ENCODE measurements around the gene ZNF69. TPM values are rescaled to one million over a fixed set of nuclear protein-coding genes. Genes with fewer than 3 reads are reported as not detected.
"Not testable (repeated sequence)": the region's sequence is repeated elsewhere in the genome, so short reads cannot be mapped to it uniquely, and the experiment has no call there.

Gene ZNF69
- total RNA-seq, 2 experiments from 2014 or later = 9.7 to 13.9 TPM

- ChIA-PET CTCF (ENCODE audit: unreplicated experiment) (no interaction called here), POLR2A (no interaction called here)
- TF ChIP-seq EZH2phosphoT487 (IDR thresholded peaks at IDR 0.05; ENCODE audit: borderline replicate concordance, low read depth, low read length) (no peak), CTCF (conservative IDR thresholded peaks at IDR 0.05; ENCODE audit: low read length) (no peak)
- Histone ChIP-seq H3K9me3 (ENCODE audit: low read length) (no peaks in the 10 kb centered on the region), H3K36me3 (ENCODE audit: insufficient read depth, low read length) (peaks cover 38% of the 10 kb centered on the region), H3K79me2 (ENCODE audit: insufficient read depth, low read depth, low read length) (peaks cover 44% of the 10 kb centered on the region), H3K27ac (ENCODE audit: low read depth, low read length, poor library complexity, severe bottlenecking) (no peak overlapping the region), H3K4me2 (ENCODE audit: low read length) (peak overlapping the region; percentile 94), H4K20me1 (ENCODE audit: insufficient read depth, low read length) (peaks cover 4% of the 10 kb centered on the region; the same call in 1 of the 2 replicates), H2AFZ (ENCODE audit: low read length) (no peak overlapping the region), H3K4me1 (ENCODE audit: insufficient read depth, low read length, poor library complexity, severe bottlenecking) (peaks cover 29% of the 10 kb centered on the region), H3K9me2 (ENCODE audit: insufficient read depth, low read length) (no peaks in the 10 kb centered on the region), H3K4me3 (ENCODE audit: low read depth, low read length, poor library complexity, severe bottlenecking) (no peak overlapping the region)
- BruUV-seq (replicated peaks) = no TSS peak
- intact Hi-C loops (cut with micrococcal nuclease; ENCODE audit: unreplicated experiment) = no loop called here
- no peak for DNase-seq (ENCODE audit: low spot score)
Measured at GRCh38 chr19:11927227-11927626, 39.6 kb downstream of the ZNF69 start.

- no peak overlapping the region for H2AFZ ChIP-seq (ENCODE audit: low read length)
- peaks cover 66% of the 10 kb centered on the region; the same call in 1 of the 2 replicates for H3K79me2 ChIP-seq (ENCODE audit: insufficient read depth, low read depth, low read length)
- H3K4me3 ChIP-seq (ENCODE audit: low read depth, low read length, poor library complexity, severe bottlenecking) = no peak overlapping the region
- ChIA-PET POLR2A (interaction anchor here (0.5 kb wide), 1 partner anchor 57 kb away, joined by 3 read pairs; no protein-coding TSS in a partner anchor), CTCF (ENCODE audit: unreplicated experiment) (no interaction called here)
- H3K27ac ChIP-seq (ENCODE audit: low read depth, low read length, poor library complexity, severe bottlenecking) = no peak overlapping the region
- no peak for DNase-seq (ENCODE audit: low spot score)
- no peak overlapping the region; the same call in 1 of the 2 replicates for H3K4me2 ChIP-seq (ENCODE audit: low read length)
- H4K20me1 ChIP-seq (ENCODE audit: insufficient read depth, low read length) = peaks cover 2% of the 10 kb centered on the region; the same call in 1 of the 2 replicates
- H3K9me2 ChIP-seq (ENCODE audit: insufficient read depth, low read length) = no peaks in the 10 kb centered on the region
- H3K36me3 ChIP-seq (ENCODE audit: insufficient read depth, low read length) = peaks cover 56% of the 10 kb centered on the region
- H3K4me1 ChIP-seq (ENCODE audit: insufficient read depth, low read length, poor library complexity, severe bottlenecking) = peaks cover 23% of the 10 kb centered on the region
- BruUV-seq (replicated peaks) = no TSS peak
- H3K9me3 ChIP-seq (ENCODE audit: low read length) = peaks cover 8% of the 10 kb centered on the region; the same call in 1 of the 2 replicates
- intact Hi-C loops (cut with micrococcal nuclease; ENCODE audit: unreplicated experiment) = no loop called here
- TF ChIP-seq EZH2phosphoT487 (IDR thresholded peaks at IDR 0.05; ENCODE audit: borderline replicate concordance, low read depth, low read length) (no peak), CTCF (conservative IDR thresholded peaks at IDR 0.05; ENCODE audit: low read length) (no peak)
Measured at GRCh38 chr19:11931051-11931450, 43.5 kb downstream of the ZNF69 start.

GRCh38 chr19:11931513-11931912 is 43.9 kb downstream of the ZNF69 start:
- intact Hi-C loops (cut with micrococcal nuclease; ENCODE audit: unreplicated experiment) = no loop called here
- peaks cover 56% of the 10 kb centered on the region for H3K36me3 ChIP-seq (ENCODE audit: insufficient read depth, low read length)
- H3K27ac ChIP-seq (ENCODE audit: low read depth, low read length, poor library complexity, severe bottlenecking) = no peak overlapping the region
- no peak overlapping the region for H2AFZ ChIP-seq (ENCODE audit: low read length)
- ChIA-PET CTCF (ENCODE audit: unreplicated experiment) (no interaction called here), POLR2A (interaction anchor here (0.5 kb wide), 1 partner anchor 56 kb away, joined by 3 read pairs; no protein-coding TSS in a partner anchor)
- H3K4me2 ChIP-seq (ENCODE audit: low read length) = no peak overlapping the region
- H3K4me3 ChIP-seq (ENCODE audit: low read depth, low read length, poor library complexity, severe bottlenecking) = no peak overlapping the region
- no peaks in the 10 kb centered on the region for H3K9me2 ChIP-seq (ENCODE audit: insufficient read depth, low read length)
- peaks cover 18% of the 10 kb centered on the region for H3K4me1 ChIP-seq (ENCODE audit: insufficient read depth, low read length, poor library complexity, severe bottlenecking)
- H3K9me3 ChIP-seq (ENCODE audit: low read length) = peaks cover 8% of the 10 kb centered on the region; the same call in 1 of the 2 replicates
- H3K79me2 ChIP-seq (ENCODE audit: insufficient read depth, low read depth, low read length) = peaks cover 61% of the 10 kb centered on the region; the same call in 1 of the 2 replicates
- BruUV-seq (replicated peaks) = no TSS peak
- no peaks in the 10 kb centered on the region for H4K20me1 ChIP-seq (ENCODE audit: insufficient read depth, low read length)
- DNase-seq (ENCODE audit: low spot score) = no peak
- TF ChIP-seq CTCF (conservative IDR thresholded peaks at IDR 0.05; ENCODE audit: low read length) = no peak
- TF ChIP-seq EZH2phosphoT487 (IDR thresholded peaks at IDR 0.05; ENCODE audit: borderline replicate concordance, low read depth, low read length) = no peak

- H3K9me2 ChIP-seq (ENCODE audit: insufficient read depth, low read length); H3K4me1 ChIP-seq (ENCODE audit: insufficient read depth, low read length, poor library complexity, severe bottlenecking); CTCF ChIA-PET (ENCODE audit: unreplicated experiment); POLR2A ChIA-PET; H2AFZ ChIP-seq (ENCODE audit: low read length); H3K4me3 ChIP-seq (ENCODE audit: low read depth, low read length, poor library complexity, severe bottlenecking); H4K20me1 ChIP-seq (ENCODE audit: insufficient read depth, low read length); H3K27ac ChIP-seq (ENCODE audit: low read depth, low read length, poor library complexity, severe bottlenecking); H3K4me2 ChIP-seq (ENCODE audit: low read length); BruUV-seq (replicated peaks); intact Hi-C loops (cut with micrococcal nuclease; ENCODE audit: unreplicated experiment); DNase-seq (ENCODE audit: low spot score): not testable (repeated sequence)
- H3K36me3 ChIP-seq (ENCODE audit: insufficient read depth, low read length) = peaks cover 49% of the 10 kb centered on the region
- H3K9me3 ChIP-seq (ENCODE audit: low read length) = peaks cover 19% of the 10 kb centered on the region; the same call in 1 of the 2 replicates
- peaks cover 64% of the 10 kb centered on the region; the same call in 1 of the 2 replicates for H3K79me2 ChIP-seq (ENCODE audit: insufficient read depth, low read depth, low read length)
Measured at GRCh38 chr19:11935829-11936228, 48.2 kb downstream of the ZNF69 start.

Data from OCI-LY7 (cell line).